K562 (cell line): ENCODE data around the gene ABCA13. TPM values are rescaled to one million over a fixed set of nuclear protein-coding genes. Genes with fewer than 3 reads are reported as not detected.

Experiments used
- ATAC-seq: fragments of 200-7000 bp; cut with Tn5 transposase; 3 replicates; pipeline ENCODE4 v1.9.1; 2020; ENCODE audit warnings: moderate library complexity
- BruUV-seq: library from RNA; stranded (reverse); fragments of 400-500 nt; replicated peaks from 2 replicates; lab custom pipeline; 2021; lab: Mats Ljungman, UMichigan
- CTCF ChIA-PET: fragments of 300-600 bp; formaldehyde crosslinking; extraction: SDS; loops from one replicate; lab custom pipeline; 2021; ENCODE audit warnings: low intra/inter-chr PET ratio; lab: Yijun Ruan, JAX
- POLR2A ChIA-PET: fragments of 300-600, 350-650 bp; sonication (Branson Sonifier 250); formaldehyde crosslinking; extraction: SDS; loops from one replicate; lab custom pipeline; 2021; ENCODE audit warnings: antibody characterized with exemption, inconsistent platforms; lab: Yijun Ruan, JAX
- DNase-seq, 4 experiments: peaks; one replicate each; pipeline versions ENCODE4 v3.0.0 to v3.0.0-alpha.2; 2011 to 2018; ENCODE audit warnings: low spot score in 3 of 4, mixed read lengths in 3 of 4; ENCODE audit errors: extremely low read depth in 1 of 4
- FAIRE-seq: peaks from 2 replicates; lab custom pipeline; 2011; peaks lifted over from hg19 to GRCh38; lab: Jason Lieb, UNC
- H2AFZ ChIP-seq: 2 replicates; pipeline ENCODE4 v1.6.0; 2011; ENCODE audit warnings: low read depth, low read length, control low read depth, inconsistent platforms
- H3K27ac ChIP-seq: fragments of 200-600 bp; 3 replicates; pipeline ENCODE4 v1.8.0; 2011; ENCODE audit warnings: low read depth, mild to moderate bottlenecking, control low read depth, inconsistent platforms, low read length, moderate library complexity, mixed read lengths; ENCODE audit errors: extremely low read depth
- H3K27me3 ChIP-seq, 2 experiments: fragments of 300-600 bp in 1 of 2; 2 replicates in 1 of 2; 3 replicates in 1 of 2; pipeline versions ENCODE4 v1.6.0 to v1.8.0; 2011; ENCODE audit warnings: inconsistent platforms in 2 of 2, low read length in 2 of 2, mild to moderate bottlenecking in 1 of 2, mixed read lengths in 1 of 2, moderate library complexity in 1 of 2; ENCODE audit not compliant: control insufficient read depth in 2 of 2, insufficient read depth in 2 of 2
- H3K36me3 ChIP-seq: fragments of 300-600 bp; 3 replicates; pipeline ENCODE4 v1.8.0; 2011; ENCODE audit warnings: mild to moderate bottlenecking, low read length, inconsistent platforms; ENCODE audit not compliant: control insufficient read depth, insufficient read depth
- H3K4me1 ChIP-seq, 2 experiments: fragments of 200-600 bp in 1 of 2; replicated peaks in 1 of 2; 2 replicates in 1 of 2; 3 replicates in 1 of 2; pipeline versions ENCODE4 v1.5.1 to v1.8.0; 2011; ENCODE audit warnings: inconsistent platforms in 2 of 2, low read length in 2 of 2, mild to moderate bottlenecking in 1 of 2, mixed read lengths in 1 of 2, moderate library complexity in 1 of 2; ENCODE audit not compliant: control insufficient read depth in 2 of 2, insufficient read depth in 2 of 2
- H3K4me2 ChIP-seq: 2 replicates; pipeline ENCODE4 v1.6.1; 2011; ENCODE audit warnings: low read length, control low read depth, inconsistent platforms, mixed read lengths; ENCODE audit not compliant: insufficient read depth
- H3K4me3 ChIP-seq: fragments of 200-600 bp; sonication (generic), shearing (Covaris generic); 2 replicates; pipeline ENCODE4 v1.5.1; 2016; ENCODE audit warnings: control low read depth, inconsistent platforms
- H3K79me2 ChIP-seq: fragments of 200-600 bp; 3 replicates; pipeline ENCODE4 v1.8.0; 2011; ENCODE audit warnings: low read length, inconsistent platforms; ENCODE audit not compliant: control insufficient read depth, insufficient read depth
- H3K9ac ChIP-seq, 2 experiments: 2 replicates each; pipeline versions ENCODE4 v1.6.0 to v1.6.1; 2011; ENCODE audit warnings: low read depth in 2 of 2, low read length in 2 of 2, control low read depth in 1 of 2, inconsistent platforms in 1 of 2, mild to moderate bottlenecking in 1 of 2, mixed read lengths in 1 of 2; ENCODE audit not compliant: insufficient read depth in 1 of 2
- H3K9me1 ChIP-seq: one replicate; pipeline ENCODE4 v1.6.0; 2011; ENCODE audit warnings: inconsistent platforms, mild to moderate bottlenecking, low read length, moderate library complexity; ENCODE audit not compliant: control insufficient read depth, insufficient read depth
- H3K9me3 ChIP-seq: replicated peaks from 2 replicates; pipeline ENCODE4 v1.5.1; 2011; ENCODE audit warnings: low read depth, low read length, inconsistent platforms; ENCODE audit not compliant: control insufficient read depth, insufficient read depth
- H4K20me1 ChIP-seq: replicated peaks from 2 replicates; pipeline ENCODE4 v1.6.1; 2011; ENCODE audit warnings: low read length, inconsistent platforms, mixed read lengths; ENCODE audit not compliant: control insufficient read depth, insufficient read depth
- ASH1L ChIP-seq: fragments of 450-650 bp; IDR thresholded peaks from 2 replicates; pipeline ENCODE4 v1.6.1; 2018; ENCODE audit warnings: borderline replicate concordance, mild to moderate bottlenecking, low read depth; ENCODE audit not compliant: partially characterized antibody
- HMGN3 ChIP-seq: IDR thresholded peaks from 2 replicates; pipeline ENCODE4 v1.6.1; 2011; ENCODE audit warnings: borderline replicate concordance, low read depth, mild to moderate bottlenecking, mixed read lengths, low read length; ENCODE audit not compliant: insufficient read length; ENCODE audit errors: extremely low read depth
- KDM4B ChIP-seq, 2 experiments: fragments of 450-650 bp in 1 of 2; sonication (generic) in 1 of 2; IDR thresholded peaks; 2 replicates each; pipeline ENCODE4 v1.6.1; 2016 to 2017; ENCODE audit warnings: borderline replicate concordance in 2 of 2, antibody characterized with exemption in 1 of 2, low read depth in 1 of 2, mild to moderate bottlenecking in 1 of 2
- SMARCE1 ChIP-seq: fragments of 450-650 bp; IDR thresholded peaks from 2 replicates; pipeline ENCODE4 v1.7.1; 2016; ENCODE audit warnings: mild to moderate bottlenecking
- ZNF133 ChIP-seq: fragments of 250-450 bp; sonication (Bioruptor Pico); IDR thresholded peaks from 2 replicates; pipeline ENCODE4 v1.4.0; 2020; ENCODE audit warnings: mild to moderate bottlenecking
- ZNF311 ChIP-seq: fragments of 250-450 bp; sonication (Bioruptor Pico); IDR thresholded peaks from 2 replicates; pipeline ENCODE4 v1.4.0; 2020; ENCODE audit warnings: mild to moderate bottlenecking, moderate library complexity
- WGBS: fragments of 100-300 bp; shearing (Covaris generic); methylation state at CpG from one replicate; pipeline ENCODE4 v1.1.6; 2016; ENCODE audit warnings: low coverage, mixed read lengths; ENCODE audit not compliant: insufficient coverage; ENCODE audit errors: missing lambda C conversion rate; 5-methylcytosine and 5-hydroxymethylcytosine counted together
- in situ Hi-C: fragments of 300-500 bp; cut with MboI; formaldehyde crosslinking; loops from 4 replicates; pipeline ENCODE4 v1.15.0; 2018; ENCODE audit warnings: inconsistent platforms, mixed read lengths
- intact Hi-C: fragments of 100-400 bp; cut with micrococcal nuclease; formaldehyde crosslinking; loops from 2 replicates; pipeline ENCODE4 v1.14.2; 2022
- polyA plus RNA-seq, 8 experiments: library from polyadenylated mRNA; depleted of rRNA in 4 of 8; stranded (reverse) in 5 of 8; unstranded in 3 of 8; fragments of >200 nt; fragmentation: Nextera tagmentation in 2 of 8; fragmentation: Illumina TruSeq in 1 of 8; extraction: Ambion mirVana in 2 of 8; extraction: Trizol in 1 of 8; gene quantifications; 2 replicates each; pipeline versions ENCODE4 v1.2.1 to v1.2.3, GENCODE V29; 2011 to 2014; ENCODE audit warnings: inconsistent platforms in 1 of 8, missing spikeins in 1 of 8
- total RNA-seq, 7 experiments: library from RNA; depleted of rRNA in 6 of 7; stranded (reverse); fragments of >200 nt in 6 of 7; fragmentation: Illumina TruSeq in 2 of 7; extraction: Trizol in 2 of 7; gene quantifications; 2 replicates each; pipeline versions ENCODE4 v1.2.1 to v1.2.3, GENCODE V29; 2011 to 2021; ENCODE audit warnings: low replicate concordance in 1 of 7
- TF ChIP-seq, protein P1 (sequence below): fragments of 250-450 bp; sonication (Bioruptor Pico); IDR thresholded peaks from 2 replicates; pipeline ENCODE4 v1.8.0; 2021; ENCODE audit warnings: borderline replicate concordance, mild to moderate bottlenecking, moderate library complexity; ENCODE audit not compliant: poor library complexity, severe bottlenecking
- TF ChIP-seq, protein P2 (sequence below): sonication (generic); formaldehyde crosslinking; IDR thresholded peaks from 2 replicates; pipeline ENCODE4 v1.8.0; 2022; ENCODE audit warnings: missing genetic modification reagents, mild to moderate bottlenecking, borderline replicate concordance
- TF ChIP-seq, protein P3 (sequence below), 2 experiments: IDR thresholded peaks; 2 replicates each; pipeline ENCODE4 v1.6.1; 2011; ENCODE audit warnings: borderline replicate concordance in 1 of 2, control low read depth in 1 of 2, low read depth in 1 of 2, low read length in 1 of 2, mild to moderate bottlenecking in 1 of 2, mixed read lengths in 1 of 2, moderate library complexity in 1 of 2; ENCODE audit not compliant: insufficient read depth in 1 of 2, insufficient read length in 1 of 2, poor library complexity in 1 of 2, severe bottlenecking in 1 of 2; ENCODE audit errors: extremely low read depth in 1 of 2

The ABCA13 gene
- total and polyA plus RNA-seq, 9 of the 15 experiments (the other 6 are each of a cell fraction or from before 2014, with no cell fraction given), result 0.14 to 1.5 (median 0.38) TPM

DNA sequence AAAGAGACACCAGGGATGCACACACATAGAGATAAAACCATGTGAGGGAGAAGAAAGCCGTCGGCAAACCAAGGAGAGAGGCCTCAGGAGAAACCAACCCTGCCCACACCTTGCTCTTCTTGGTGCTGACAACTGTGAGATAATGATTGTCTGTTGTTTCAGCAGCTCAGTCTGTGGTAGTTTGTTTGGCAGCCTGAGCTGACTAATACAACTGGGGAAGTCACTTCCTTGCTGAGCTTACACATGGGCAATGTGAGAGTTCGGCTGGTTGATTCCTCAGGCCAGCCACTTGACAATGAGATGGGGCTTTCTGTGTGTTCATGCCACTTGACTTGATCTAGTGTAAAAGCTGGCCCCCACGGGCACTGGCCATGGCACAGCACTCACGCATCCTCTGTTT, 271.8 kb downstream of the ABCA13 start:
- Histone ChIP-seq H3K4me1 (no peaks in the 10 kb centered on the region), H3K9ac (no peak overlapping the region), H2AFZ (no peak overlapping the region), H3K4me2 (no peak overlapping the region), H3K9me3 (no peaks in the 10 kb centered on the region), H3K9me1 (no peaks in the 10 kb centered on the region), H4K20me1 (no peaks in the 10 kb centered on the region), H3K27me3 (no peaks in the 10 kb centered on the region), H3K4me3 (no peak overlapping the region), H3K27ac (no peak overlapping the region), H3K36me3 (no peaks in the 10 kb centered on the region), H3K79me2 (no peaks in the 10 kb centered on the region)
- no peak for FAIRE-seq
- no peak for DNase-seq
- 0% methylated on average over 3 of the region's 5 CpGs for WGBS
- no TSS peak for BruUV-seq
- intact Hi-C loops, result no loop called here
- TF ChIP-seq, protein P1, sequence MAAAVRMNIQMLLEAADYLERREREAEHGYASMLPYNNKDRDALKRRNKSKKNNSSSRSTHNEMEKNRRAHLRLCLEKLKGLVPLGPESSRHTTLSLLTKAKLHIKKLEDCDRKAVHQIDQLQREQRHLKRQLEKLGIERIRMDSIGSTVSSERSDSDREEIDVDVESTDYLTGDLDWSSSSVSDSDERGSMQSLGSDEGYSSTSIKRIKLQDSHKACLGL, result no peak
- TF ChIP-seq KDM4B (IDR thresholded peaks at IDR 0.05; ENCODE audit: borderline replicate concordance in 2 of 2, low read depth in 1 of 2) (no peak), HMGN3 (no peak), ZNF133 (CRISPR knock-in tag) (no peak), ASH1L (no peak), SMARCE1 (no peak), ZNF311 (no peak)
- TF ChIP-seq, protein P2, sequence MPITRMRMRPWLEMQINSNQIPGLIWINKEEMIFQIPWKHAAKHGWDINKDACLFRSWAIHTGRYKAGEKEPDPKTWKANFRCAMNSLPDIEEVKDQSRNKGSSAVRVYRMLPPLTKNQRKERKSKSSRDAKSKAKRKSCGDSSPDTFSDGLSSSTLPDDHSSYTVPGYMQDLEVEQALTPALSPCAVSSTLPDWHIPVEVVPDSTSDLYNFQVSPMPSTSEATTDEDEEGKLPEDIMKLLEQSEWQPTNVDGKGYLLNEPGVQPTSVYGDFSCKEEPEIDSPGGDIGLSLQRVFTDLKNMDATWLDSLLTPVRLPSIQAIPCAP (CRISPR knock-in tag), result no peak
- TF ChIP-seq, protein P3, sequence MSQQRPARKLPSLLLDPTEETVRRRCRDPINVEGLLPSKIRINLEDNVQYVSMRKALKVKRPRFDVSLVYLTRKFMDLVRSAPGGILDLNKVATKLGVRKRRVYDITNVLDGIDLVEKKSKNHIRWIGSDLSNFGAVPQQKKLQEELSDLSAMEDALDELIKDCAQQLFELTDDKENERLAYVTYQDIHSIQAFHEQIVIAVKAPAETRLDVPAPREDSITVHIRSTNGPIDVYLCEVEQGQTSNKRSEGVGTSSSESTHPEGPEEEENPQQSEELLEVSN (IDR thresholded peaks at IDR 0.05; ENCODE audit: borderline replicate concordance in 1 of 2, extremely low read depth in 1 of 2, insufficient read depth in 1 of 2, insufficient read length in 1 of 2, low read depth in 1 of 2, low read length in 1 of 2, poor library complexity in 1 of 2, severe bottlenecking in 1 of 2), result no peak
- in situ Hi-C loops, result no loop called here
- POLR2A ChIA-PET, result no interaction called here
- no peak for ATAC-seq
- CTCF ChIA-PET, result no interaction called here
